Activated CD4-positive, CD25-positive, alpha-beta regulatory T cell (primary cell): ENCODE results near the gene LRBA.

Experiments
- DNase-seq, 4 experiments: peaks; one replicate each; lab custom pipeline; 2025; lab: John Stamatoyannopoulos, UW

LRBA gene

GRCh38 chr4:150264595-150265161 lies 750.4 kb downstream of the LRBA start:
- no peak for DNase-seq

GRCh38 chr4:150262611-150263010 lies 752.5 kb downstream of the LRBA start:
- no peak for DNase-seq

GRCh38 chr4:150261571-150261970 lies 753.5 kb downstream of the LRBA start:
- no peak for DNase-seq

GRCh38 chr4:150259861-150260567 lies 755.1 kb downstream of the LRBA start:
- DNase-seq: no peak

- DNase-seq: no peak
These were observed 756.5 kb downstream of the LRBA start for GRCh38 chr4:150258569-150258968.

GRCh38 chr4:150256841-150257730 lies 758.0 kb downstream of the LRBA start:
- no peak for DNase-seq

GRCh38 chr4:150256225-150256620 lies 758.9 kb downstream of the LRBA start:
- no peak for DNase-seq

- no peak for DNase-seq
These were observed 759.4 kb downstream of the LRBA start for GRCh38 chr4:150255610-150256224.

- DNase-seq: no peak
These were observed 761.0 kb downstream of the LRBA start for GRCh38 chr4:150253965-150254630.

- no peak for DNase-seq
These were observed 761.7 kb downstream of the LRBA start for GRCh38 chr4:150253416-150253815.

- no peak for DNase-seq
These were observed 762.3 kb downstream of the LRBA start for GRCh38 chr4:150252741-150253140.

GRCh38 chr4:150252306-150252705 lies 762.8 kb downstream of the LRBA start:
- DNase-seq: no peak

- no peak for DNase-seq
These were observed 763.3 kb downstream of the LRBA start for GRCh38 chr4:150251752-150252190.

GRCh38 chr4:150250998-150251651 lies 764.0 kb downstream of the LRBA start:
- DNase-seq: no peak

- DNase-seq: no peak
These were observed 764.6 kb downstream of the LRBA start for GRCh38 chr4:150250293-150250997.

- DNase-seq: no peak
These were observed 766.9 kb downstream of the LRBA start for GRCh38 chr4:150248181-150248580.

- no peak for DNase-seq
These were observed 767.9 kb downstream of the LRBA start for GRCh38 chr4:150247184-150247583.

GRCh38 chr4:150244600-150244999 lies 770.5 kb downstream of the LRBA start:
- DNase-seq: no peak

GRCh38 chr4:150243932-150244331 lies 771.2 kb downstream of the LRBA start:
- no peak for DNase-seq

- DNase-seq: no peak
These were observed 772.1 kb downstream of the LRBA start for GRCh38 chr4:150242820-150243458.
